ENCODE measurements around the gene DSG4.

The DSG4 gene

GRCh38 chr18:31451625-31452024 is 75.0 kb downstream of the DSG4 start:
- DNase-seq = no peak

GRCh38 chr18:31454066-31454708 is 77.6 kb downstream of the DSG4 start:
- no peak for DNase-seq

All from activated gamma-delta T cell treated with Interleukin-2 at 50 U/mL for 16 hours (primary cell).